Peyer's patch (tissue), 4 donors: ENCODE results near the gene UBE2QL1.

Source experiments
- POLR2A ChIP-seq, 2 donors: fragments of 450-650 bp; IDR thresholded peaks; one replicate each; pipeline ENCODE4 v1.5.1; 2017; ENCODE audit warnings: antibody characterized with exemption in 2 of 2, mild to moderate bottlenecking in 2 of 2, moderate library complexity in 2 of 2
- TF ChIP-seq, protein P1 (sequence below), 6 experiments: fragments of 450-650 bp in 4 of 6; fragments of 200-600 bp in 2 of 6; sonication (generic) in 1 of 6; IDR thresholded peaks; one replicate each; pipeline ENCODE4 v1.5.1; 2017 to 2019; ENCODE audit warnings: antibody characterized with exemption in 6 of 6, mild to moderate bottlenecking in 3 of 6, moderate library complexity in 1 of 6

DNA sequence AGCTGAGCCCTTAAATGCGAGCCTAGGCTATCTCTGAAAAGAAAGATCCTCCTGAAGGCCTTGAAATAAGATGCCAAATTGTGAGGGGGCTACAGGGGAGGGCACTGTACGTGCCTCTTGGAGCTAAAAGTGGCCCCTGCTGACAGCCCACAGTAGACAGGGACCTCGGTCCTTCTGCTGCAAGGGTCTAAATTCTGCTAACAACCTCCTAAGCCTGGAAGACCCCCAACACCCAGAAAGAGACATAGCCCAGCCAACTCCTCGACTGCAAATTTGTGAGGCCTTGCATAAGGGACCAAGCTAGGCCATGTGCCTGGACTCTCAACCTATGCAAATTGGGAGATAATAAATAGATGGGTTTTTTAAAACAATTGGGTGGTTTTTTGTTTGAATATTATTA lies 54.7 kb downstream of the UBE2QL1 start:
- TF ChIP-seq POLR2A (IDR thresholded peaks at IDR 0.05), result no peak
- TF ChIP-seq, protein P1, sequence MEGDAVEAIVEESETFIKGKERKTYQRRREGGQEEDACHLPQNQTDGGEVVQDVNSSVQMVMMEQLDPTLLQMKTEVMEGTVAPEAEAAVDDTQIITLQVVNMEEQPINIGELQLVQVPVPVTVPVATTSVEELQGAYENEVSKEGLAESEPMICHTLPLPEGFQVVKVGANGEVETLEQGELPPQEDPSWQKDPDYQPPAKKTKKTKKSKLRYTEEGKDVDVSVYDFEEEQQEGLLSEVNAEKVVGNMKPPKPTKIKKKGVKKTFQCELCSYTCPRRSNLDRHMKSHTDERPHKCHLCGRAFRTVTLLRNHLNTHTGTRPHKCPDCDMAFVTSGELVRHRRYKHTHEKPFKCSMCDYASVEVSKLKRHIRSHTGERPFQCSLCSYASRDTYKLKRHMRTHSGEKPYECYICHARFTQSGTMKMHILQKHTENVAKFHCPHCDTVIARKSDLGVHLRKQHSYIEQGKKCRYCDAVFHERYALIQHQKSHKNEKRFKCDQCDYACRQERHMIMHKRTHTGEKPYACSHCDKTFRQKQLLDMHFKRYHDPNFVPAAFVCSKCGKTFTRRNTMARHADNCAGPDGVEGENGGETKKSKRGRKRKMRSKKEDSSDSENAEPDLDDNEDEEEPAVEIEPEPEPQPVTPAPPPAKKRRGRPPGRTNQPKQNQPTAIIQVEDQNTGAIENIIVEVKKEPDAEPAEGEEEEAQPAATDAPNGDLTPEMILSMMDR (IDR thresholded peaks at IDR 0.05), result no peak
